NCI-H2196 (cell line): Measurements from ENCODE around the gene VIL1.

Source experiments
- DNase-seq: peaks from one replicate; lab custom pipeline; 2025; ENCODE audit not compliant: unreplicated experiment; lab: John Stamatoyannopoulos, UW

The VIL1 gene

GRCh38 chr2:218394298-218395089 lies 24.4 kb upstream of the VIL1 start:
- DNase-seq: no peak

GRCh38 chr2:218395090-218395444 lies 23.9 kb upstream of the VIL1 start:
- DNase-seq: no peak

DNA sequence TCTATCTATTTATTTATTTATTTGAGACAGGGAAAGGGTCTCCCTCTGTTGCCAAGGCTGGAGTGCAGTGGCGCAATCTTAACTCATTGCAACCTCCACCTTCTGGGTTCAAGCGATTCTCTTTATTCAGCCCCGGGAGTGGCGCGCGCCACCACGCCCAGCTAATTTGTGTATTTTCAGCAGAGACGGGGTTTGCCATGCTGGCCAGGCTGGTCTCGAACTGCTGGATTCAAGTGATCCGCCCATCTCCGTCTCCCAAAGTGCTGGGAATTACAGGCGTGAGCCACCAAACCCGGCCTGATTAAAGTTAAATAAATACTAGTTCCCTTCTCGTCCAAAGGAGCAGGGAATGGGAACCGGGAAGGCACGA lies 23.5 kb upstream of the VIL1 start:
- no peak for DNase-seq

DNA sequence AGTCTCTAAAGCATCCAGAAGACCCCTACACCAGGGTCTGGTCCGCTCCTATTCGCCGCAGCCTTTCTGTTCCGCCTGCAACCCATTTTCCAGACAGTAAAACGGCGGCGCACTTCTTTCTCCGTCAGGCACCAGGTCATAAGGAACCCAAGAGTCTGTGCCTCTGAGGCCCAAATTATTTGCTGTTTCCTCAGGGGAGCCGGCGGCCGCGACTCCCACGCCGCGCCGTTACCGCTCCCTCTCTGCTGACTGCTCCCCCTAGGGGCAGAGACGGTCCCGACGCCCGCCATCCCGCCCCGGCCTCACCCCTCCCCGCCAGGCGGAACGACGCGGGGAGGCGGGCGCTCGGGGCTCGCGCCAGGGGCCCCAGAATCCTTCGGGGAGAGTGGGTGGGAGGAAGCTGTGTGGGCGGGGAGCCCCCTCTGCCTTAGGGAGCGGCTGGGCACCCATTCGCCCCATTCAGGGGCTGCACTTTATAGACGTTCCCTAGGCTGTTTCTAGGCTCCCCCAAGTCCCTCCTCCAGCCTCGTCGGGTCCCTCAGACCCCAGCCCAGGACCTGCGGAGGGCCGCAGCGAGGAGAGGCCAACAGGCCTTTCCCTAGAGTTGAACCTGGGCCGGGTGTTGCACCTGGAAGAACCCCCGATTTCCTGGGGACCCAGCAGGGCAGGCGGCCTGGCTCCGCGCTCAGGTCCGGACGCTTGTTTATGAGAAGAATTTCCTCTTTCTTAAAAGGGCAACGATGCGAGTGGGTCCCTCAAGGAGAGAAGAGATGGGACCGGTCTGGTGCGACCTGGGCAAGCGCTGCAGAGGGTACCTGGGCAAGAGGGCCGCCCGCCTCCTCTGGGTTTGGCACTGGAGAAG lies 22.9 kb upstream of the VIL1 start:
- DNase-seq: peak; percentile 95

DNA sequence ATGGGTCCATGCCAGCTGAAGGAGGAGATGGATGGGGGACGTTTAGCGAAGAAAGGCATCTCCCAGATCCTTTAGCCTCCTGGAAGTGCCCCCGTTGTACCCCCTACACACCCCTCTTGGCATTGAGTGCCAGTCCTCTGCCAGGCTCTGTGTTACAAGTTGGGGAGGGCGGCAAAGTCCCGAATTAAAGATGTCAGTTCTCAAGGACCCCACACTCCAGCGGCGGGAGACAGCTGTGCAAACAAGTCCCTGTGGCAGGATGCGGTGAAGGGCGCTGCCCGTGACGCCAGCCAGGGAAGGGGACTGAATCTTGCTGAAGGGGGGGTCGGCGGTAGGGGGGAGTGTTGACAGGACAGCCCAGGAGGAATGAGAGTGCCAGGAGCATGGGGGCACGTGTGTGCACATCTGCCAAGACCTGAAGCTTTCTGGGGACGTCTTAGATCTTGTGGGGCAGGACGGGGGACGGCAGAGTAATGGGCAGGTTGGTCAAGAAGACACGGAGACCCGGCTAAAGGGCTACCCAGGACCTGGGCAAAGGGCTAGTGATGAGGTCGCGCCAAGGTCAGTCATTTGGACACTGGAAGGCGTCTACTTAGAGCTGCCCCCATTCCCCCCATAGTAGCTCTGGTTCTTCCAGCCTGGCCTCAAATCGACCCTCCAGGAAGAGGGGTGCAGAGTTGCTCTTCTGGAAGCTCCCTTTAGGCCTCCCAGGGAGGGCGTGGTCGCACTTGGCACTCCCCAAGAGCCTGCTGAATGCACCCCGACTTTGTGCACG lies 22.0 kb upstream of the VIL1 start:
- DNase-seq: peak; percentile 75

GRCh38 chr2:218397463-218397819 lies 21.5 kb upstream of the VIL1 start:
- DNase-seq: no peak

- DNase-seq: peak; percentile 75
These were observed 21.0 kb upstream of the VIL1 start for GRCh38 chr2:218397820-218398436.

DNA sequence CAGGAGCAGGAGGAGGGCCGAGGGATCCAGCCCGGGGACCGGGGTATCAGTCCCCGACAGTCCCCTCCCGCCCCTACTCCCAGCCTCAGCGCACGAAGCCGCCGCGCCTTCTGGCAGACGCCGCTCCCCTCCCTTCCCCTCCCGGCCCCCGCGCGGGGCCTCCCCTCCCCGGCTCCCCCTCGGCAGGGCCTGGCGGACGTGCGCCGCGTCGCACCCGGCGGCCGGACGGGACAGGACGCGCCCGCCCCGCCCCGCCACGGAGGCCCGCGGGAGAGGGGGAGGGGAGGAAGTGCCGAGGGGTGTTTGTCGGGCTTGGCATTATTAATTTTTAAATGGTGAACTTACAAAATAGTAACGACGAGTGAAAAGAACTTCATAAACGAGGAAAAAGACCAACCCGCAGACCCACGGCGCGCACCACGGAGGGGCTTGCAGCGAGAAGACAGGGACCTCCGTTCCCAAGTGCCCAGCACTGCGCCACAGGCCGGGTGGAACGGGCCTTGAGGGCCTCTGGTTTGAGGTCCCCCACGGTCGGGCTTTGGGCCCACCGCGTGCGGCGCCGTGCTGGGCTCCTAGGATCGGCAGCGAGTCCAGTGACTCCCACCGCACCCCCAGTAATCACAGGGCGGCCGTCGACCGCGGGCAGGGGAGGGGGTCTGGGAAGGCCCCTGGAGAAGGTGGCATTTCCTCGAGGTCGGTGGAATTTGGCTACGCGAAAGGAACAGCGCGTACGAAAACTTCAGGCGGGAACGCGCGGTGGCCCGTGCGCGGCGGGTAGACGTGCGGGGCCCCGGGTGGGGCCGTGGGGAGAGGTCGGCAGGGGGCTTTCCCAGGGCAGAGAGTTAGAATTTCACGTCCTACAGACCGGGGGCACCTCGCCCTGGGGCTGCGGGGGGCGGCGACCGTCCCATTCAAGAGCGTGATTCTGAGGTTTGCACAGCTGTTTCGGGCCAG lies 20.2 kb upstream of the VIL1 start:
- peak; percentile 64 for DNase-seq

GRCh38 chr2:218399391-218400166 lies 19.3 kb upstream of the VIL1 start, which contains the start of gene CTDSP1:
Gene CTDSP1, plus strand, starts transcription at chr2:218399868. Its CDS starts 223 bp downstream, at chr2:218400091.
- peak; percentile 92 for DNase-seq

DNA sequence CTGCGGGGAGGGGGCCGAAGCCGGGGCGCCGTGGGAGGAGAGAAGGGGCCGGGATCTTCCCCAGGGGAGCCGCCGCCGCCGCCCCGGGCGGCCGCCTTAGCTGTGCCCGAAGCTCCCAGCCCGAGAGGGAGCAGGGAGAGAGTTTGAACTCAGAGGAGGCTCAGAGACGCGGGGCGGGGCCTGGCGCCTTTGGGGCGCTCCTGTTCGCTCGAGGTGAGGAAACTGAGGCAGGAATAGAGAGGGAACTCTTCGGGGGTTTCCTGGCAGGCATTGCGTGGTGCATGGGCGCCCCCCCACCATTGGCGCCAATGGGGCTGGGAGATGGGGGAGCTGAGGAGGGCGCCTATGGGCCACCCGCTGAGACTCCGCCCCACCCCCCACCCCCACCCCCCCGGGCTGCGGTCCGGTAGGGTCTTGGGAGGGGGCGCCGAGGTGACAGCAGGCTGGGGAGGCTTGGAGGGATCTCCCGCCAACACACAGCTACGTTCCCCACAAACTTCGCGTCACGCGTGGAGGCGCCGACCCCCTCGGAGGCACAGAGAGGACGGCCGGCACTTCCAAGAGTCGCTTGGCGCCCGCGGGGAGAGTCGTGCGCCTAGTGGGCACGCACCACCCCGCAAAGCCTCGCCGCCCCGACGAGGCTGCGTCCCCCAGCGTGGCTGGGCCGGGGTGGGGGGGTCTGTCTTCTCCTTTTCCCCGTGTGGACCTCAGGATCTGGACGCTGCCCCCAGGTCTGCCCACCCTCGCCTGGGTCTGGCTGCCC lies 18.6 kb upstream of the VIL1 start:
- no peak for DNase-seq

DNA sequence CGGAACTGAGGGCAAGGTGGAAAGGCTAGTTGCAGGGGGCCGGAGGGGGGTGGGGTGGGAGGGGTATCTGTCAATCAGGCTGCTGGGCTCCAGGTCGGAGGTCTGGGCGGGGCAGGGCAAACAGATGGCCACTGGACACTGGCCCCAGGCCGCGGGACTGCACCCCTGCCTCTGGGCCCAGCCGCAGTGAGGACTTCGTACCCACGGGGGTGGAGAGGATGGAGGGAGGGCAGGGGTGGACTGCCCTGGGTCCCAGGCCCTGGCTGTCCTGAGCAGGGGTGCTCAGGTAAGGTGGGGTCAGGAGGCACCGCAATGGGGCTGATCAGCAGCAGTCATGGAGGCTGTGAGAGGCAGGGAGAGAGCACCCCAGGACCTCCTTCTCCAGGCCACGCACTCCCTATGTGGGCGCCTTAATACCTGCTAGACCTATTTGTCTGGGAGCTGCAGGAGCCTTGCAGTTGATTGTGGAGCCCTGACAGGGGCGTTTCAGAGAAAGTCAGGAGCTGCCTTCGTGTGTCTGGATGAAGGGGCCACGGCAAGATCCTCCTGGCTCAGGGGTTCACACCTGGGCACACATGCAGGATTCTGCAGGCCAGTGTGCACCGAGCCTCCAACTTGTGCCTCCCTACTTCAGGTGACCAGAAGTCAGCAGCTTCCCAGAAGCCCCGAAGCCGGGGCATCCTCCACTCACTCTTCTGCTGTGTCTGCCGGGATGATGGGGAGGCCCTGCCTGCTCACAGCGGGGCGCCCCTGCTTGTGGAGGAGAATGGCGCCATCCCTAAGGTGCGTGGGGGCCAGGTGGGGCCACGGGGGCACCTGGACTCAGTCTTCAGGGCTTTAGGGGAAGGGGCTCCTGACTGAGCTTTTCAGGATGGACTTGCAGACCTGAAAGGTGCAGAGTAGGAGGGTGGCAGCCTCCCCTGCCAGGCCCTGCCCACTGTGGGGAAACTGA lies 17.7 kb upstream of the VIL1 start:
- no peak for DNase-seq

GRCh38 chr2:218401890-218402289 lies 17.0 kb upstream of the VIL1 start:
- no peak for DNase-seq

GRCh38 chr2:218402491-218402901 lies 16.4 kb upstream of the VIL1 start:
- DNase-seq: no peak

GRCh38 chr2:218402911-218403411 lies 16.0 kb upstream of the VIL1 start:
- DNase-seq: no peak

GRCh38 chr2:218403810-218404209 lies 15.1 kb upstream of the VIL1 start:
- no peak for DNase-seq

DNA sequence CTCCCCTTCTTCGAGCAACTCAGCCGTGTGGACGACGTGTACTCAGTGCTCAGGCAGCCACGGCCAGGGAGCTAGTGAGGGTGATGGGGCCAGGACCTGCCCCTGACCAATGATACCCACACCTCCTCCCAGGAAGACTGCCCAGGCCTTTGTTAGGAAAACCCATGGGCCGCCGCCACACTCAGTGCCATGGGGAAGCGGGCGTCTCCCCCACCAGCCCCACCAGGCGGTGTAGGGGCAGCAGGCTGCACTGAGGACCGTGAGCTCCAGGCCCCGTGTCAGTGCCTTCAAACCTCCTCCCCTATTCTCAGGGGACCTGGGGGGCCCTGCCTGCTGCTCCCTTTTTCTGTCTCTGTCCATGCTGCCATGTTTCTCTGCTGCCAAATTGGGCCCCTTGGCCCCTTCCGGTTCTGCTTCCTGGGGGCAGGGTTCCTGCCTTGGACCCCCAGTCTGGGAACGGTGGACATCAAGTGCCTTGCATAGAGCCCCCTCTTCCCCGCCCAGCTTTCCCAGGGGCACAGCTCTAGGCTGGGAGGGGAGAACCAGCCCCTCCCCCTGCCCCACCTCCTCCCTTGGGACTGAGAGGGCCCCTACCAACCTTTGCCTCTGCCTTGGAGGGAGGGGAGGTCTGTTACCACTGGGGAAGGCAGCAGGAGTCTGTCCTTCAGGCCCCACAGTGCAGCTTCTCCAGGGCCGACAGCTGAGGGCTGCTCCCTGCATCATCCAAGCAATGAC lies 14.4 kb upstream of the VIL1 start:
- no peak for DNase-seq
